Stimulated activated CD4-positive, alpha-beta T cell treated with anti-CD3 and anti-CD28 coated beads, Interleukin-15, amount 100 ng/mL, for 1 hour (primary cell): Measurements from ENCODE around the gene FBXW11.
"Not testable (repeated sequence)": the region's sequence is repeated elsewhere in the genome, so short reads cannot be mapped to it uniquely, and the experiment has no call there.

Experiments used
- DNase-seq, 2 donors: peaks; one replicate each; pipeline ENCODE4 v3.0.0-alpha.2; 2020; ENCODE audit warnings: low read depth in 1 of 2, low spot score in 1 of 2

FBXW11 gene

GRCh38 chr5:171915700-171916099 lies 90.7 kb downstream of the FBXW11 start:
- not testable (repeated sequence) for DNase-seq

GRCh38 chr5:171914726-171915338 lies 91.6 kb downstream of the FBXW11 start:
- no peak for DNase-seq

GRCh38 chr5:171913987-171914273 lies 92.5 kb downstream of the FBXW11 start:
- DNase-seq = no peak

- no peak for DNase-seq
These were observed 95.3 kb downstream of the FBXW11 start for GRCh38 chr5:171911152-171911551.

GRCh38 chr5:171908638-171909037 lies 97.8 kb downstream of the FBXW11 start:
- no peak for DNase-seq

GRCh38 chr5:171907725-171908343 lies 98.6 kb downstream of the FBXW11 start:
- no peak for DNase-seq

- DNase-seq = no peak
These were observed 99.5 kb downstream of the FBXW11 start for GRCh38 chr5:171906703-171907590.

- DNase-seq = no peak
These were observed 100.3 kb downstream of the FBXW11 start for GRCh38 chr5:171906066-171906570.

GRCh38 chr5:171904886-171905285 lies 101.6 kb downstream of the FBXW11 start:
- DNase-seq = no peak

- DNase-seq = no peak
These were observed 104.7 kb downstream of the FBXW11 start for GRCh38 chr5:171901764-171902163.

- no peak for DNase-seq
These were observed 106.6 kb downstream of the FBXW11 start for GRCh38 chr5:171899792-171900191.

GRCh38 chr5:171898879-171899278 lies 107.6 kb downstream of the FBXW11 start:
- DNase-seq = no peak

GRCh38 chr5:171898386-171898785 lies 108.1 kb downstream of the FBXW11 start:
- DNase-seq = no peak

- no peak for DNase-seq
These were observed 109.2 kb downstream of the FBXW11 start for GRCh38 chr5:171897231-171897630.

- no peak for DNase-seq
These were observed 111.4 kb downstream of the FBXW11 start for GRCh38 chr5:171895081-171895480.

- no peak for DNase-seq
These were observed 113.0 kb downstream of the FBXW11 start for GRCh38 chr5:171893290-171893886.

GRCh38 chr5:171891595-171891994 lies 114.8 kb downstream of the FBXW11 start:
- DNase-seq = no peak

- DNase-seq = no peak
These were observed 115.3 kb downstream of the FBXW11 start for GRCh38 chr5:171891150-171891549.

- no peak for DNase-seq
These were observed 118.4 kb downstream of the FBXW11 start for GRCh38 chr5:171888051-171888481.

GRCh38 chr5:171886037-171886436 lies 120.4 kb downstream of the FBXW11 start:
- DNase-seq = not testable (repeated sequence)

- no peak for DNase-seq
These were observed 124.3 kb downstream of the FBXW11 start for GRCh38 chr5:171882118-171882517.

GRCh38 chr5:171874234-171874633 lies 132.2 kb downstream of the FBXW11 start:
- no peak for DNase-seq
